HAP-1 (cell line): Measurements from ENCODE around the gene LILRB2.
"Not testable (repeated sequence)": the region's sequence is repeated elsewhere in the genome, so short reads cannot be mapped to it uniquely, and the experiment has no call there.

Source experiments
- DNase-seq, 2 experiments: peaks; one replicate each; pipeline ENCODE4 v3.0.0-alpha.2; 2016 to 2020; ENCODE audit warnings: low spot score in 2 of 2
- H3K27me3 ChIP-seq: fragments of 250-450 bp; sonication (Bioruptor Pico); 2 replicates; pipeline ENCODE4 v1.5.1; 2020; ENCODE audit warnings: low read depth, mild to moderate bottlenecking, moderate library complexity
- H3K36me3 ChIP-seq: fragments of 250-450 bp; sonication (Bioruptor Pico); replicated peaks from 2 replicates; pipeline ENCODE4 v1.5.1; 2020; ENCODE audit warnings: mild to moderate bottlenecking
- H3K4me1 ChIP-seq: fragments of 250-450 bp; sonication (Bioruptor Pico); 2 replicates; pipeline ENCODE4 v1.5.1; 2020; ENCODE audit warnings: mild to moderate bottlenecking
- H3K4me3 ChIP-seq: fragments of 250-450 bp; sonication (Bioruptor Pico); 2 replicates; pipeline ENCODE4 v1.5.1; 2020; ENCODE audit warnings: mild to moderate bottlenecking, moderate library complexity
- H3K9me3 ChIP-seq: fragments of 250-450 bp; sonication (Bioruptor Pico); 2 replicates; pipeline ENCODE4 v1.5.1; 2020; ENCODE audit warnings: mild to moderate bottlenecking, moderate library complexity
- in situ Hi-C: fragments of 300-500 bp; cut with MboI; formaldehyde crosslinking; loops from 3 replicates; pipeline ENCODE4 v1.14.3; 2020; ENCODE audit warnings: low sequenced_read_pairs, inconsistent platforms, mixed read lengths

Gene LILRB2

DNA sequence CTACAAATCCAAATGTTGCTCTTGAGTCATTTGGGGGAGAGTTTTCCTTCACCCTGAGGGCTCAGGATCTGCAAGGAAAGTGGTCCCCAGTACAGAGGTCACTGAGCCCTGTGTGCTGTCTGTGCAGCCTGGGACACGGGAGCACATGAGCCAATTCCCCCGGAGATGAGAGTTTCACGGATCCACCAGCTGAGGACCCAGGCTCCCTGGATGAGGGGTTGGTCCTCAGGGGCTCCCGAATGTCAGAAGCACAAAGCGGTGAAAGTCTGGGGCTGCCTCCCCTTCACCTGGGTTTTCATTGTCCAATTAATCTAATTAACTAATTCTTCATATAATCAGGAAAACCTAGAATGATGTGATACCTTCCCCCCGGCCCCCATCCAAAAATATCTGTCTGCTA is 13.6 kb upstream of the LILRB2 start:
- H3K27me3 ChIP-seq = no peaks in the 10 kb centered on the region
- no peaks in the 10 kb centered on the region for H3K9me3 ChIP-seq
- H3K4me3 ChIP-seq = no peak overlapping the region
- in situ Hi-C loops = loop anchor here (5.0 kb wide), 1 partner anchor 283 kb away; no protein-coding TSS in a partner anchor
- no peaks in the 10 kb centered on the region for H3K4me1 ChIP-seq
- no peak for DNase-seq
- H3K36me3 ChIP-seq = no peaks in the 10 kb centered on the region

DNA sequence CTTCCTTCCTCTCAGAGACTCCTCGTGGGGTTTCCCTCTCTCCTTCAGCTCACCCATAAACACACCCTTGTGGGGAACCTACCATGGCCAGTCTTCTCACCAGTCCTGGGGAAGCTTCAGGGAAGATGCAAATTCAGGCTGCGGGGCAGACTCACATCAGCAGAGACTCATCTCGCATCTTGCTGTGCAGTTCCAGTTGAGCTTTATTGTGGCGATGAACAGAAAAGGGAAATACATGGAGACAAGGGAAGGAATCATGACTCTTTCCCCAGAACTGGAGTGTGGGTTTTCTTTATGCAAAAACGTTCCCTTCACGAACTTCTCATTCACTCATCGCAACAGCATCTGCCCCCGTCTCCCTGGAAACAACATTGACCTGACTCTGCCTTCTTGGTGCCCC is 8.2 kb upstream of the LILRB2 start:
- not testable (repeated sequence) for H3K4me1 ChIP-seq, H3K4me3 ChIP-seq

DNA sequence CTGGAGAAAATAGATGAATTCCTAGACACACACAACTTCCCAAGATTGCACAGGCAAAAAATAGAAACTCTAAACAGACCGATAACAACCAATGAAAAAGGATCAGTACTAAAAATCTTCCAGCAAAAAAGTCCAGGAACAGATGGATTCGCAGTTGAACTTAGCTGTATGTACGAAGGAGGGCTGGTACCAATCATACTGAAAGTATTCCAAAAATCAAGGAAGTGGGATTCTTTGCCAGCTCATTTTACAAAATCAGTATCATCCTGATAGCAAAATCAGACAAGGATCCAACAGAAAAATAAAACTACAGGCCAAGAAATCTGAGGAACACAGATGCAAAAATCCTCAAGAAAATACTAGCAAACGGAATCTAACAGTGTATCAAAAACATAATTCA is 6.5 kb upstream of the LILRB2 start:
- Histone ChIP-seq H3K4me1 (no peaks in the 10 kb centered on the region), H3K36me3 (no peaks in the 10 kb centered on the region), H3K4me3 (no peak overlapping the region), H3K9me3 (no peaks in the 10 kb centered on the region), H3K27me3 (no peaks in the 10 kb centered on the region)
- DNase-seq = no peak
- in situ Hi-C loops = no loop called here

More for the DNA sequence above, 8.2 kb upstream of the LILRB2 start:
- H3K36me3 ChIP-seq, in situ Hi-C loops, H3K9me3 ChIP-seq, DNase-seq, H3K27me3 ChIP-seq: not testable (repeated sequence)

DNA sequence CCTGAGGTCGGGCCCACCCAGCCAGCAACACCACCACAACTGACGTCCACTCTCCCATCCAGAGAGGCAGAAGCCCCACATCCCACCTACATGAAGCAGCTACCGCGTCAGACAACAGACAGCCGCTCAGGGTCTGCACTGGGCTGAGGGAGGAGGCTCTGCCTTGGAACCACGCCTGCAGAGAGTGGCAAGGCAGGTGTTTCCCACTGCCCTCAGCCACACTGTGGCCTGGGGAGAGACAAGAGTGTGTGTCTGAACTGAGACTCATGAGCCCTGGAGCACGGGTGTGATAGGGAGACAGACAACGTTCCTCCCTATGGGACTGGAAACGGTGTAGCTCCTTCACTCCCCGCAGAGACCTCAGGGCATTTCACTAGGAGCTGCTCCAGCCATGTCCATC is 5.4 kb upstream of the LILRB2 start:
- DNase-seq, H3K36me3 ChIP-seq, H3K4me3 ChIP-seq, H3K27me3 ChIP-seq, H3K9me3 ChIP-seq, H3K4me1 ChIP-seq, in situ Hi-C loops: not testable (repeated sequence)

DNA sequence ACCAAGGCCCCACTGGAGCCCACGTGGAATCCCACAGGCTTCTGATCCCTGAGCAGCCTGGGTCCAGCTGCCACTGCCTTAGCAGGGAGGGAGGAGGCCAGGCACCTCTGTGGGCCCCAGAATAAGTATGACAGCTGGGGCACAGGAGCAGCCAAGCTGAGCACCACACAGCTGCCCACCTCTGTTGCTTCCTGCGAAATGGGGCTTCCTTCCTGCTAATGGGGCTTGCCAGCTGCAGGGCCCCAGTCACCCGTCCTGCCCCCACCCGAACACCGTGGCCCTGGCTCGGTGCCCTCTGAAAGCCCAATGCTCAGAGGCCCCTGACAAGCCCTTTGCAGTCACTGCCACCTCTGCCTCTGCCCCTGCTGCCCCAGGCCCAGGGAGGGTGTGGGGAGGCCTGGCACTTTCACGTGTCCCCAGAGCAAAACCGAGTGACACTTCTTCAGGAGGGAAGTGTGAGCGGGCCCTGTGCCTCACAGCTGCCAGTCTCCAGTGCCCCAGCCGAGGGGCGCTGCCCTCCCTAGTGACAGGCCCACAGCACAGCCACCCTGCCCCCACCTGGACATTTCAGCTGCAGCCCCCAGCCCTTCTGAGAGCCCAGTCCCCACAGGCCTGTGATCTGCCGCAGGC is 4.6 kb upstream of the LILRB2 start:
- H3K36me3 ChIP-seq, H3K9me3 ChIP-seq, H3K4me3 ChIP-seq, in situ Hi-C loops, H3K4me1 ChIP-seq, DNase-seq, H3K27me3 ChIP-seq: not testable (repeated sequence)

DNA sequence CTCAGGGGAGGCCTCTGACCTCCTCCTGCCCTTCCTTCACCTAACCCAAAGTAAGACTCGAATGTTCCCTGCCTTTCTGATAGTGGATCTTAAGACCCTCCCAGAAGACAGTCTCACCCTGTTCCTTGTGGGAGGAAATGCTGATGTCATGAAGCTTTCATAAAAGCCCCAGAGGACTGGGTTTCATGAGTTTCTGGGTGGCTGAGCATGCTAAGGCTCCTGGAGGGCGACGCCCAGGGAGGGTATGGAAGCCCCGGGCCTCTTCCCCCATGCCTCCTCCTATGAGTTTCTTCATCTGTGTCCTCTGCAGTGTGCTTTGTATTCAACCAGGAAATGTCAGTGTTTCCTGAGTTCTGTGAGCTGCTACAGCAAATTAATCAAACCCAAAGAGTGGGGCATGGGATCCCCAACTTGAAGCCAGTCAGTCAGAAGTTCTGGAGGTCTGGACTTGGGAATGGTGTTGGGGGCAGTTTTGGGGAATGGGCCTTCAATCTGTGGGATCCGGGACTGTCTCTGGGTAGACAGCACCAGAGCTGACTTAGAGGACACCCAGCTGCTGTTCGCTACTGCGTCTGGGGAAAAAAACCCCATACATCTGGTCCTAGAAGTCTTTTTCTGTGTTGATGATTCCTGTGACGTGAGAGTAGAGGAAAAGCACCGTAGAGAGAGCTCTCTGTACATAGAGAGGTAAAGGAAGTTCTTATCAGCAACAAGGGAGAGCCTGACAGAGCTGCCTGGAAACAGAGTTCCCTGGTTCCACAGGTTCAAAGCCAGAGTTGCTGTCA is 2.0 kb upstream of the LILRB2 start:
- no peak for DNase-seq
- H3K27me3 ChIP-seq = 0 out of 2 replicates have a peak, but pooled peaks cover 3% of the 10 kb centered on the region

DNA sequence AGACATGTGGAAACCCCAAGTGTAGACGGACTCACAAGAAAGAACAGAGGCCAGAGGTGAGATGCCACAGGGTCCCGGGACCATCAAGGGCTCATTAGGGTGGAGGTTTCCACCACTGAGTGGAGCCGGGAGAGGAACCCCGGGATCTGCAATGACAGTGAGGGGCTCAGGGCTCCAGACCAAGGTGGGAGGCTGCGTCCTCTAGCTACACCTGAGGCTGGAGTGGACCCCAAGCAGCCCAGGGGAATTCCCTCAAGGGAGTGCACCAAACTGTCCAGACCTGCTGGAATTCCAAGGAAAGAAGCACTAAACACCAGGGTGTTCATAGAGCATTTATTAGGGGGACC is 792 bp upstream of the LILRB2 start:
- H3K4me3 ChIP-seq, H3K9me3 ChIP-seq, H3K36me3 ChIP-seq, in situ Hi-C loops, H3K27me3 ChIP-seq, H3K4me1 ChIP-seq, DNase-seq: not testable (repeated sequence)

More for the DNA sequence above, 2.0 kb upstream of the LILRB2 start:
- in situ Hi-C loops = no loop called here
- H3K4me1 ChIP-seq = no peaks in the 10 kb centered on the region
- no peaks in the 10 kb centered on the region for H3K9me3 ChIP-seq
- H3K4me3 ChIP-seq = no peak overlapping the region
- no peaks in the 10 kb centered on the region for H3K36me3 ChIP-seq

DNA sequence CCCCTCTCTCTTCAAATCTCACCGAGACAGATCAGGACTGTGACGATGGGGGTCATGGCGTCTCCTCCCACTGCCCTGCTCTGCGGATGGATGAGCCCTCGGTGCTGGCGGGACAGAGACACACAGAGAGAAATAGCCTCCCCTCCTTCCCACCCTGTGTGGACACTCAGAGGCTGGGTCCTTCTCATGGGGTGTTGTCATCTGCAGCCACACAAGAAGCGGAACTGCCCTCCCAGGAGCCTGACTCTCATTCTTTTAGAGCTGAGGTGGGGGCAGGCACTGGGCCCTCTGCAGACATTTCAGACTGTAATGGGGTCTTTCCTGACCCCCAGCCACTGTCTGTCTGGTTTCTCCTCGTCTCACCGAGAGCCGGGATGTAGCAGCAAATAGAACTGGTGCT is 469 bp downstream of the LILRB2 start:
- H3K27me3 ChIP-seq, H3K4me3 ChIP-seq, H3K9me3 ChIP-seq, in situ Hi-C loops, H3K4me1 ChIP-seq, H3K36me3 ChIP-seq, DNase-seq: not testable (repeated sequence)

DNA sequence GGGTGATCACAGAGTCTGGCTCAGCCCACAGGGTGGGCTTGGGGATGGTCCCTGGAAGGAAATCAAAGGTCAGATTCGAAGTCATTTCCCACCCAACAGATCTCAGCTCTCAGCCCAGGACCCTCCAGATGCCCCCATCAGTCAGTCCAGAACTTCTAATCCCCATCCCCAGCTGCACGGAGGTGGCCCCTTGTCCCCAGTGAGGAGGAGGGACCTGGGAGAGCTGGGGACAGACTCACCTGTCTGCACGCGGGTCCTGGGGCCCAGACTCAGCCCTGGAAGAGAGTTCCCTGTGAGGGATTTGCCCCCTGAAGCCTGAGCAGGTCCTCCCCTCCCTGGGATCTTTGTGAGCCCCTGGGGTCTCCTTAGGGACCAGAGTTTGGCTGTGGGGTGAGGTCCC is 885 bp downstream of the LILRB2 start:
- H3K9me3 ChIP-seq, H3K4me1 ChIP-seq, DNase-seq, in situ Hi-C loops, H3K36me3 ChIP-seq, H3K27me3 ChIP-seq, H3K4me3 ChIP-seq: not testable (repeated sequence)

DNA sequence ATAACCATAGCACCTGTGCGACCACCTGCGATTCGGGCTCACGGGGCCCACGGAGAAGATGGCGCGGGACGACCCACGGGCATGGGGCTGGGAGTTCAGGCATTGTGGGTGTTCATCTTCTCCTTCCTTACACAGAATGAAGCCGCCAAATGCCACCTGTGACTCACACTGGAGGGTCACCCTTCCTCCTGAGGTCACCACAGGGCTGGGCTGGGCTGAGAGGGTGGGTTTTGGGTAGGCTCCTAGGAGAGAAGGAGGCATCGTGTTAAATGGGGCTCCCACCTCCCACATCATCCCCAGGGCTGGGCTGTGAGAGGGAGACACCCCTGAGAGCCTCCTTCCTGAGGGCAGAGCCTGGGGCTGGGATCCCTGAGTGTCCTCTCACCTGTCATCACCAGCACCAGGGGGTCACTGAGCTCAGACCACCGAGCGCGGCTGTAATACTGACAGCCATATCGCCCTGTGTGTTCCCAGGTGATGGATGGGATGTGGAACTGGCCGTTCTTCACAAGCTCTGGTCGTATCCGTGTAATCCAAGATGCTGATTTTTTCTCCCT is 1.4 kb downstream of the LILRB2 start:
- in situ Hi-C loops = no loop called here
- peaks cover 6% of the 10 kb centered on the region; the same call in 1 of the 2 replicates for H3K27me3 ChIP-seq
- no peak overlapping the region for H3K4me3 ChIP-seq
- no peak for DNase-seq
- no peaks in the 10 kb centered on the region for H3K9me3 ChIP-seq
- no peaks in the 10 kb centered on the region for H3K36me3 ChIP-seq
- H3K4me1 ChIP-seq = no peaks in the 10 kb centered on the region

DNA sequence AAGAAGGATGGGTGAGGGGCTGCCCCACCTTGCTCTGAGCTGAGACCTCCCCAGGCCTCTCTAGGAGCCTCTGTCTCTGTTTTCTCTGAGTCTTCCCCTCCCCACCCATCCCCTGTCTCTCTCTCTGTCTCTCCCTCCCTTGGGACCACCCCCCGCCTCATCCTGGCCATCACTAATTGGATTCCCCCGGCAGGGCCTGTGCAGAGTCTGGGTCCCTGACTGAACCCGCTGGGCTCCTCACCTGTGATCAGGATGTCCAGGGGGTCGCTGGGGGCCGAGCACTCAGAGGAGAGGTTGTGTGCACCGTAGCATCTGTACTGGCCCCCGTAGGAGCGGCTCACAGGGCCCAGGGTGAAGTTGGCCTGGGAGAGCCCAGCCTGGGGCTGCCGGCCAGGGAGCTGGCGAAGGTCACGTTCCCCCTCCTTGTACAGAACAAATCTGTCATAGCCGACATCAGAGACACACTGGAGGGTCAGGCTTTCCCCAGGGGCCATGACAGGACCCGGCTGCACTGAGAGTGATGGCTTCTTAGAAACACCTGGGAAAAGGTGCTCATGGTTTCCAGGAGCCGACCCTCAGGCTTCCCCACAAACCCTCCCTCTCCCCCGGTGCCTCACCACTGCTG is 2.2 kb downstream of the LILRB2 start:
- DNase-seq, in situ Hi-C loops: not testable (repeated sequence)

DNA sequence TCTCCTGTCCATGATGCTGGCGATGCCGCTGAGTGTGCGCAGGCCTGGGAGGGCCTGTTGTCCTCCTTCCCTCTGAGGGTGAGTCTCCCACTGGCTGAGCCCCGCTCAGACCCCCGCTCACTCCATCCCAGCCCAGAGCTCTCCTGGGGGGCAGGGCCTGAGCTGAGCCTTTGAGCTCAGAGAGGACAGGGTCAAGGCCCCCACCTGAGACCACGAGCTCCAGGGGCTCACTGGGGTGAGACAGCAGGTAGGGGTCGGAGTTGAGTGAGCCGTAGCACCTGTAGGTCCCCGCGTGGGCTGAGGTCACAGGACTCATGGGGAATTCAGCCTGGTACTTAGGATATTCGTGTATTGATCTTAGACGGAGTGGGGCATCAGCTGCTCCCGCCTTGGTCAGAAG is 2.9 kb downstream of the LILRB2 start:
- DNase-seq, H3K9me3 ChIP-seq, H3K4me3 ChIP-seq, in situ Hi-C loops, H3K4me1 ChIP-seq, H3K36me3 ChIP-seq, H3K27me3 ChIP-seq: not testable (repeated sequence)

More for the DNA sequence above, 2.2 kb downstream of the LILRB2 start:
- H3K4me3 ChIP-seq, H3K36me3 ChIP-seq, H3K9me3 ChIP-seq, H3K4me1 ChIP-seq, H3K27me3 ChIP-seq: not testable (repeated sequence)

DNA sequence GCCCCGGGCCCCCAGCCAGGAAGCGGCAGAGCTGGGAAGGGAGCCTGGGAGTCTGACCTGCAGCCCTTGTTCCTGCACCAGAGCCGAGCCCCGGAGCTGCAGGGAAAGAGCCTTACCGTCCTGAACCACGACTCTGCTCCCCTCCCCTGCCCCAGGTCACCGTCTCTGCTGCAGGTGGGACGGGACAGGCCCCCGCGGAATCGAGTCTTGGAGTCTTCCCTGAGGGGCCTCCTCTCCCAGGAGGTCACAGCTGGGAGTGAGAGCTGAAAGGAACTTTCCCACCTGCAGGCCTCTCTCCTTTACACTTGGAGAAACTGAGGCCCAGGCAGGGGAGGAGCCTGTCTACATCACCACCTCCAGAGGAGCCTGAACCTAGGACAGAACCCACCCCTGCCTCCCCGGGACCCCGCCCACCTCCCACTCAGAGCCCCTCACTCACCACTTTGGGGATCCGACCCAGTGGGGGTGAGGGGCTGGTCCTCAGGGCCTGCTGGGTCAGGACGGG is 3.7 kb downstream of the LILRB2 start:
- in situ Hi-C loops, H3K4me1 ChIP-seq, DNase-seq, H3K36me3 ChIP-seq, H3K9me3 ChIP-seq, H3K27me3 ChIP-seq, H3K4me3 ChIP-seq: not testable (repeated sequence)

DNA sequence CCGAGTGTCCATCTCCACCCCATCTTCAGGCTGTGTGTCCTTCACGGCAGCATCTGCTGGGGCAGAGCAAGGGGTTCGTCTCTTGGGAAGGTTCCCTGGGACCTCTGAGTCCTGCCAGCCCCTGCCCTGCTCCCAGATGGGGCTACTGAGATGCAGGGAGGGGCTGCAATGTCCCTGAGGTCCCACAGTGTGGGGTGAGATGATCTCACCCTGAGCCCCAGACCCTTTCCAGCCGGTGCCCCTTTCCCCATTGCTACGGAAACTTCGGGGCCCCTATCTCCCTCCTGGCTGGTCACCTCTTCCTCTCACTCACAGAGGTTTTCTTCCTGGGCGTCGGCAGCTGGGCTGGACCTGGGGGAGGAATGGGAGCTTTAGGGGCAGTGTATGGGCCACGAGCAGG is 5.0 kb downstream of the LILRB2 start:
- Histone ChIP-seq H3K27me3 (peaks cover 6% of the 10 kb centered on the region; the same call in 1 of the 2 replicates), H3K9me3 (no peaks in the 10 kb centered on the region), H3K36me3 (no peaks in the 10 kb centered on the region), H3K4me3 (no peak overlapping the region), H3K4me1 (no peaks in the 10 kb centered on the region)
- in situ Hi-C loops = no loop called here
- DNase-seq = no peak
